Measurements from ENCODE around the gene ARHGAP40.

ARHGAP40 gene

DNA sequence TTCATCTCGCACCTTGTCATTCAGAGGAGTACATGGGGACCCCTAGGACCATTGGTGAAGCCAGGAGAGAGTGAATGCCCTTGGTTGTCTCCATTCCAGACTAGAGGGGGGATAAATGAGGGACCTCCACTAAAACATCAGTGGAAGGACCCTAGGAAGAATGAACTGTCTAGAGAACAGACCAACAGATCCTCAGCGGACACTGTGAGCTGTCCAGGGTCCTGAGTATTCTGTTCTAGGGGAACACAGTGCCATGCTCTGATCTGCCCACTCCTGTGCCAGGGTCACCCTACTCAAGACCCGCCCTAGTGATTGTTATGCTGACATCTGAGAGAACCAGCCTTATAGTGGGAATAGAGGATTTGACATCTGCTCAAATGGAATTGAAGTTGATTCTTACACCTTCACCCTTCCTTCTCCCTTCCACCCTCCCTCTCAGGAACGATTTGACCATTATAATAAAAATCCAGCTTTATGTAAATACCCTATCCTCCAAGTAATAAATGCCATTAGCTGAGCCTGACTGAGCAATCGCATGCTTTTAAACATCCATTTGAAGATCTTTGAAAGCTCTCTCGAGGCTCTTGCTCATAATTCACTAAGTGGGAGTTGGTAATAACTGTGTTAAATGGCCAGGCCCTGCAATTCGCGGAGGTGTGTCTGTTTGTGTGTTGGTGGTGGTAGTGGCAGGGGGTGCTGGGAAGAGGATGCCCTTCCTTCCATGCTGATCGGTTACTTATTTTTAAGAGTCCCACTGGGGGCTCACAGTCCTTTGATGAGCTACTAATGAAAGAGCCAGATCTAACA is 79.1 kb downstream of the ARHGAP40 start:
- peak; percentile 50 for DNase-seq (ENCODE audit: low spot score)

DNA sequence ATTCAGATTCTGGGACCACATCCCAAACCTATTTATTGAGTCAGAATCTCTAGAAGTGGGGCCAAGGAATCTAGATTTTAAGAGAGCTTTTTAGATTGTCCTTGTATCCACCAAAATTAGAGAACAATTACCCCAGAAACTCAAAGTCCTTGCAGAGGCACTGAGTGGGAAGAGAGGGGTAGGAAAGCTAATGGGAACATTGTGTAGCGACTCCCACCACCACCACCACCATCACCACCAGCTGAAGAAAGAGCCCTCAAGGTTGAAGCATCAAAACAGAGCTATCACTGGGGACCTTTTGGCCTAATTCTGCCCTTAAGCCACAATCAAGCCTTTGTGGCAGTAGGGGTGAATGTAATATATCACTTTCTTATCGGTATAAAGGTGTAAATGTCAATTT is 83.7 kb downstream of the ARHGAP40 start:
- no peak for DNase-seq (ENCODE audit: low spot score)

DNA sequence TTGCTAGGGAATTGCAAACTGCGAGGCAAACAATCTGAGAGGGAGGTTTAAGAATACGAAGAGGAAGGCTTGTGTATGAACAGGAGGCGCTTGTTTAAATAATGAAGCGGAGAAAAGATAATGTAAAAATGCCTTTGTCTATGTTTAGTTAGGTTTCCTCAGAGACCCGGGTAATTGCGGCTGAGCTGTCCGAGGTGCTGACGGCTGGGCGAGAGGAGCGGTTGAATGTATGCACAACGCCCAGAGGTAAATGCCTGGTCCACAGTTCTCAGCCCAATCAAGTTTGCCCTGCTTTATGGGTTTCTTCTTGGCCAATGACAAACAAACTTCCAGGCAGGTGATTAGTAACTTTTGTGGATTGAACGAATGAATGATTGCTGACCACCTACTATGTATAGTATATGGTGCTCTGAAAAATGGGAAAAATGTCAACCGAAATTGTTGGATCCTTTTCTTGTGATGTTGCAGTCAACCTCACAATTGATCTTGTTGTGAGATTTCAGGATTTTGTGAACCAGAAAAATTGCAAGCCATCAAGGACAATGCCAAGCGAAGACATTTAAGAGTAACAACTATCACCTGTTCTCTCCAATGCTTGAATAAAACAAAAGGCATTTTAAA is 84.4 kb downstream of the ARHGAP40 start:
- peak; percentile 69 for DNase-seq (ENCODE audit: low spot score)

DNA sequence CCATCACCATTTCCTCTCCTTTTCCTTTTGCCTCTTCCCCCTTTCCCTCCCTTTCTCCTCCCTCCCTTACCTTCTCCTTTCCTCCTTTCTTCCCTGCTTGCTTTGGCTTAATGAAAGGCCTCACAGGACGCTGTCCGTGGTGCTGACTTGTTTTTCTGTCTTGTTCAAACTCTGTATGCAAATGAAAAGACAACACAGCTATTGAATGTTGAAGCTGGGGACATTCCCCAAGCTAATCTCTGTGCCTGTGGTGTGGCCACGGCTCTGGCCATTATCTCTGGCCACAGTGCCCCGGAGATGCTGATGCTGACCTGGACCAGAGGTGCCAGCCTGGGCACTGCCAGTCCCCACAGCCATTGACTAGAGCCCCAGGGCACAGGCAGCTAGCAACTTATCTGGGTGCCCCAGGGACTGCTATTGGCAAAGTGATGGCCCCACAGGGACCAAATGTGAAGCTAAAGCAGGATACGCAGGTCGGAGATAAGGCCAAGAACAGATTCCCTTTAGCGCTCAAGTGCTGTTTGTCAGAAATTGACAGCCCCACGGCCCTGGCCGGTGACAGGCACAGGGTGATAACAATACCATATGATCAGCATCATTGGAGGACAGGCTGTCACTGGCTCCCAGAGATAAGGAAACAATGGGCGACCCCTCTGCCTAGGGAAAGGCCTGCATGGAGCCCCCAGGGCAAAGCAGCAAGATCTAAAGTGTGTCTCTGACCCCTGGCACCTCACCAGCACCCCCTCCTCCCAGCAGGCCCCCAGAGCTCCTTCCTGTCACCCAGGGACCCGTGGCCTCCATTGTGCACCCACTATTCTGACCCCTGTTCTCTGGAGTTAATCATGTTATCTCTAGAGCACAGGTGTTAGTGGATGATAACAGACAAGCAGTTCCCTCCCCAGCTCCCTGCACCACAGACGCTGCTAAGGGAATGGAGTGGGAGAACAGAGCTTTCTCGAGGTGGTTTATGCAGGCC is 91.1 kb downstream of the ARHGAP40 start:
- peak; percentile 48 for DNase-seq (ENCODE audit: low spot score)

DNA sequence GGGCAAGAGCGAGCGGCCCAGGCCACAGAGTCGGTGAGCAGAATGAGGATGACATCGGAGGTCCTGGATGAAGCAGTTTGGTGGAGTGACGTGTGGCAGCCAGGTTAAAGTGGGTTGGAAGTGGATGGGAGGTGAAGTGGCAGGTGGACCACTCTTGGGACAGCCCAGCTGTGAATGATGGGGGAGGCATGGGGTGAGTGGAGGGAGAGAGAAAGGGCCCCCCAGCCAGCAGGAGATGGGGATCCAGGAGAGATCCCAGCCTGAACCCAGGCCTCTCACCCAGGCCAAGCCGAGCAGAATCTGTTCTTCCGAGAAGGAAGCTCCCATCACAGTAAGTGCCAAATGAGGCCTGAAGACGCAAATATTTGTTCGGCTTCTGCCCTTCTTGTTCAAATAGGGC is 95.7 kb downstream of the ARHGAP40 start:
- DNase-seq (ENCODE audit: low spot score) = no peak

GRCh38 chr20:38698541-38698940 is 96.9 kb downstream of the ARHGAP40 start:
- DNase-seq (ENCODE audit: low spot score) = no peak

DNA sequence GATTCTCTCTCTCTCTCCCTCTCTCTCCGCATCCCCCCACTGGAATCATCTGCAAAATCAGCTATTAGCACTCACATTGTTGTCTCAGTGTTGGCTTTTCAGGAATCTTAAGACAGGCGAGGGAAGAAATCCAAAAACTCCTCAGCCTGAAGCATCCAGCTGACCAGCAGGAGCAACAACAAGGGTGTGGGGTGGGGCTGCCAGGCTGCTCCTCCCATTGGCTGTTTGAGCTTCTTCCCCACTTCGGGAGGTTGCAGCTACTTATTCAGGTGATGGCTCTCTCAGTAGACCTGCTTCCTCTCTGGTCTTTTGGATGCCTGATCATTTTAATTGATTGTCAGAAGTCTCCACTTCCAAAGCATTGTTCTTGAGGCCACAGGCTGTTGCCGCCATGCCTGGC is 98.5 kb downstream of the ARHGAP40 start:
- DNase-seq (ENCODE audit: low spot score) = no peak
